Fibroblast of pulmonary artery (primary cell): ENCODE data around the gene AP1AR.

ENCODE experiments used
- DNase-seq: peaks from one replicate; pipeline ENCODE4 v3.0.0-alpha.2; 2010; ENCODE audit warnings: low read depth
- H3K4me3 ChIP-seq: replicated peaks from 2 replicates; pipeline ENCODE4 v1.5.1; 2011; ENCODE audit warnings: low read depth, mild to moderate bottlenecking, control low read depth, low read length, moderate library complexity
- CTCF ChIP-seq: IDR thresholded peaks from 2 replicates; pipeline ENCODE4 v1.5.1; 2011; ENCODE audit warnings: mild to moderate bottlenecking, control low read depth, low read length, inconsistent platforms; ENCODE audit errors: missing control alignments

Gene AP1AR

GRCh38 chr4:112316360-112316759 lies 84.8 kb downstream of the AP1AR start:
- TF ChIP-seq CTCF: no peak
- no peak for DNase-seq
- no peak overlapping the region for H3K4me3 ChIP-seq

DNA sequence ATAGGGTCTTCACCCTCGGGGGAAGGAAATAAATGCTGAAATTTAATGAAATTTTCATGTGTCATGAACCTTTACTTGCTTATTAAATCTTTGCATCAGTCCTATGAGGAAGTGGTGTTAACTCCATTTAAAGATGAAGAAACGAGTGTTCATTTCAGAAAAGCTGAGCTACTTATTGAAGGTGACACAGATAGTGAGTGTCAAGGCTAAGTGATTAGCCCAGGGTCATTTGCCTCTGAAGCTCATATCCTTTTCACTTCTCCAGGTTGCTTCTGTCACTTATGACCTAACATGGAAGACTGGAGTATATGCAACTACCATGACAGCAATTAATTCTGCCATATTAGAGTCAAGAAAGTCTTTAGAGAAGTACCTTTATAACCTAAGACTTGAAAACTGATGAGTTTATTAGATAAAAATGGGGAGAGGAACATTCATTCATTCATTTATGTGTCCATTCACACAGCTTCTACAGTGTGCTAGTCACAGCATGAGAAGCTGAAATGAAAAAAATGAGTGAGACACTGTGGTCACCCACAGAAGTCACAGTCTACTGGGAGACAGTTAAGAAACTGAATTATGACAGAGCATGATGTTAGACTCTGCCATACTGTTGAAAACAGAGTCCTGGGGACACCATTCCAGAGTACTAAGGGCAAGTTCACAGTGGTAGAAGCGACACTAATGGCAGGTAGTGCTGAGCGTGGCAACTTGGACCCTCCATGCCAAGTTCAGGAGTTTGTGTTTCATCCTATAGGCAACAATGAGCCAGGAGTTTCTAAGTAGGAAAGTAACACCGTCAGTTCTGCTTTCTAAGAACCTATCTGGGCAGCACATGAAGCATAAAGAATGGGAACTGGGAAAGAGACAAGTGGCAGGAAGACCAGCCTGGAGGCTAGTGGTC lies 86.9 kb downstream of the AP1AR start:
- H3K4me3 ChIP-seq: no peak overlapping the region
- no peak for DNase-seq
- no peak for TF ChIP-seq CTCF
